GM18508 (cell line): ENCODE data around the gene MAP3K8.

Experiments
- ATAC-seq: cut with Tn5 transposase; IDR thresholded peaks from one replicate; pipeline ENCODE4 v1.9.1; 2021; ENCODE audit warnings: moderate number of reproducible peaks; ENCODE audit not compliant: insufficient read depth, unreplicated experiment

Gene MAP3K8

GRCh38 chr10:30481603-30482002, 47.6 kb downstream of the MAP3K8 start:
- ATAC-seq: no peak

- no peak for ATAC-seq
Observed at GRCh38 chr10:30488316-30488715, 54.3 kb downstream of the MAP3K8 start.

GRCh38 chr10:30489346-30489745, 55.4 kb downstream of the MAP3K8 start:
- ATAC-seq: no peak

- no peak for ATAC-seq
Observed at GRCh38 chr10:30490289-30491000, 56.5 kb downstream of the MAP3K8 start.

- no peak for ATAC-seq
Observed at GRCh38 chr10:30491204-30491915, 57.4 kb downstream of the MAP3K8 start.

GRCh38 chr10:30491916-30492515, 58.0 kb downstream of the MAP3K8 start:
- ATAC-seq: no peak

GRCh38 chr10:30493609-30494530, 59.9 kb downstream of the MAP3K8 start:
- ATAC-seq: no peak

- ATAC-seq: no peak
Observed at GRCh38 chr10:30494558-30494957, 60.6 kb downstream of the MAP3K8 start.

GRCh38 chr10:30495687-30496086, 61.7 kb downstream of the MAP3K8 start:
- no peak for ATAC-seq

- no peak for ATAC-seq
Observed at GRCh38 chr10:30499816-30500215, 65.8 kb downstream of the MAP3K8 start.

GRCh38 chr10:30500534-30500933, 66.5 kb downstream of the MAP3K8 start:
- no peak for ATAC-seq

- no peak for ATAC-seq
Observed at GRCh38 chr10:30500963-30501504, 67.0 kb downstream of the MAP3K8 start.

GRCh38 chr10:30502266-30503060, 68.5 kb downstream of the MAP3K8 start:
- peak; percentile 40 for ATAC-seq

GRCh38 chr10:30503700-30504266, 69.8 kb downstream of the MAP3K8 start:
- no peak for ATAC-seq

- ATAC-seq: no peak
Observed at GRCh38 chr10:30505543-30506298, 71.7 kb downstream of the MAP3K8 start.

- no peak for ATAC-seq
Observed at GRCh38 chr10:30509508-30509907, 75.5 kb downstream of the MAP3K8 start.

- ATAC-seq: peak; percentile 83
Observed at GRCh38 chr10:30510184-30510931, 76.4 kb downstream of the MAP3K8 start.
